K562 (cell line): ENCODE measurements around the gene UBXN11. TPM values are rescaled to one million over a fixed set of nuclear protein-coding genes. Genes with fewer than 3 reads are reported as not detected.

Source experiments
- ADNP ChIP-seq: fragments of 200-800 bp; sonication (Bioruptor generic); IDR thresholded peaks from 2 replicates; pipeline ENCODE4 v1.6.1; 2016; ENCODE audit warnings: missing genetic modification characterization, missing compliant biosample characterization
- ARID1B ChIP-seq: fragments of 450-650 bp; IDR thresholded peaks from 2 replicates; pipeline ENCODE4 v1.6.1; 2016; ENCODE audit warnings: antibody characterized with exemption, mild to moderate bottlenecking, inconsistent platforms
- FOSL1 ChIP-seq: fragments of 200-800 bp; sonication (Bioruptor generic); conservative IDR thresholded peaks from 2 replicates; pipeline ENCODE4 v1.6.1; 2016; ENCODE audit warnings: missing genetic modification characterization, missing compliant biosample characterization
- JUND ChIP-seq, 2 experiments: IDR thresholded peaks; 2 replicates in 1 of 2; 3 replicates in 1 of 2; pipeline ENCODE4 v1.6.1; 2011; ENCODE audit warnings: borderline replicate concordance in 2 of 2, low read depth in 2 of 2, low read length in 2 of 2, improper control_type of control experiment in 1 of 2, missing biosample characterization in 1 of 2, missing genetic modification characterization in 1 of 2, missing genetic modification reagents in 1 of 2
- LARP7 ChIP-seq: fragments of 450-650 bp; IDR thresholded peaks from 2 replicates; pipeline ENCODE4 v1.6.1; 2016
- NR2F6 ChIP-seq: fragments of 450-650 bp; formaldehyde crosslinking; IDR thresholded peaks from 2 replicates; pipeline ENCODE4 v1.4.0; 2020; ENCODE audit warnings: mild to moderate bottlenecking
- OTX1 ChIP-seq: fragments of 450-650 bp; formaldehyde crosslinking; IDR thresholded peaks from 2 replicates; pipeline ENCODE4 v1.4.0; 2022; ENCODE audit warnings: mild to moderate bottlenecking
- RAD51 ChIP-seq: fragments of 450-650 bp; IDR thresholded peaks from 2 replicates; pipeline ENCODE4 v1.7.1; 2016; ENCODE audit warnings: low read depth, mild to moderate bottlenecking, borderline replicate concordance
- RFX7 ChIP-seq: fragments of 250-450 bp; sonication (Bioruptor Pico); IDR thresholded peaks from 2 replicates; pipeline ENCODE4 v1.5.1; 2021; ENCODE audit warnings: mild to moderate bottlenecking
- SMAD2 ChIP-seq: fragments of 150-350 bp; IDR thresholded peaks from 2 replicates; pipeline ENCODE4 v1.6.1; 2014; ENCODE audit warnings: low read depth, mild to moderate bottlenecking, low read length
- SMAD4 ChIP-seq: fragments of 250-450 bp; sonication (Bioruptor Pico); conservative IDR thresholded peaks from 2 replicates; pipeline ENCODE4 v1.8.0; 2021; ENCODE audit warnings: inconsistent platforms, mild to moderate bottlenecking, moderate library complexity
- TAF15 ChIP-seq: fragments of 200-400 bp; formaldehyde crosslinking; IDR thresholded peaks from 2 replicates; pipeline ENCODE4 v1.6.1; 2017; ENCODE audit warnings: mild to moderate bottlenecking, low read depth, low read length, moderate library complexity
- ZNF124 ChIP-seq: sonication (generic); formaldehyde crosslinking; IDR thresholded peaks from 2 replicates; pipeline ENCODE4 v1.8.1; 2022; ENCODE audit warnings: missing genetic modification reagents
- ZNF174 ChIP-seq: fragments of 250-450 bp; sonication (Bioruptor Pico); IDR thresholded peaks from 2 replicates; pipeline ENCODE4 v1.4.0; 2020; ENCODE audit warnings: mild to moderate bottlenecking
- ZNF263 ChIP-seq: sonication (generic); formaldehyde crosslinking; IDR thresholded peaks from 2 replicates; pipeline ENCODE4 v1.8.0; 2022; ENCODE audit warnings: mild to moderate bottlenecking, missing genetic modification reagents, borderline replicate concordance
- ZNF384 ChIP-seq: IDR thresholded peaks from 2 replicates; pipeline ENCODE4 v1.6.1; 2012; ENCODE audit warnings: low read depth, low read length, improper control_type of control experiment
- polyA plus RNA-seq, 8 experiments: library from polyadenylated mRNA; depleted of rRNA in 4 of 8; stranded (reverse) in 5 of 8; unstranded in 3 of 8; fragments of >200 nt; fragmentation: Nextera tagmentation in 2 of 8; fragmentation: Illumina TruSeq in 1 of 8; extraction: Ambion mirVana in 2 of 8; extraction: Trizol in 1 of 8; gene quantifications; 2 replicates each; pipeline versions ENCODE4 v1.2.1 to v1.2.3, GENCODE V29; 2011 to 2014; ENCODE audit warnings: inconsistent platforms in 1 of 8, missing spikeins in 1 of 8
- total RNA-seq, 7 experiments: library from RNA; depleted of rRNA in 6 of 7; stranded (reverse); fragments of >200 nt in 6 of 7; fragmentation: Illumina TruSeq in 2 of 7; extraction: Trizol in 2 of 7; gene quantifications; 2 replicates each; pipeline versions ENCODE4 v1.2.1 to v1.2.3, GENCODE V29; 2011 to 2021; ENCODE audit warnings: low replicate concordance in 1 of 7
- TF ChIP-seq, protein P1 (sequence below): IDR thresholded peaks from 2 replicates; pipeline ENCODE4 v1.6.1; 2014; ENCODE audit warnings: antibody characterized with exemption
- TF ChIP-seq, protein P2 (sequence below), 3 experiments: fragments of 200-800 bp in 1 of 3; sonication (Bioruptor generic) in 1 of 3; sonication (generic) in 1 of 3; formaldehyde crosslinking in 1 of 3; IDR thresholded peaks; 2 replicates each; pipeline versions ENCODE4 v1.6.1 to v1.8.0; 2016 to 2022; ENCODE audit warnings: mild to moderate bottlenecking in 2 of 3, missing compliant biosample characterization in 2 of 3, missing genetic modification characterization in 2 of 3, missing genetic modification reagents in 1 of 3
- TF ChIP-seq, protein P3 (sequence below): fragments of 250-450 bp; sonication (Bioruptor Pico); IDR thresholded peaks from 2 replicates; pipeline ENCODE4 v1.4.0; 2020; ENCODE audit warnings: mild to moderate bottlenecking, moderate library complexity
- TF ChIP-seq, protein P4 (sequence below): sonication (generic); formaldehyde crosslinking; IDR thresholded peaks from 2 replicates; pipeline ENCODE4 v1.4.0; 2020; ENCODE audit warnings: mild to moderate bottlenecking, missing genetic modification reagents

UBXN11 gene
- total and polyA plus RNA-seq, 9 of the 15 experiments (the other 6 are each of a cell fraction or from before 2014, with no cell fraction given) = 0.48 to 34.3 (median 11.3) TPM

DNA sequence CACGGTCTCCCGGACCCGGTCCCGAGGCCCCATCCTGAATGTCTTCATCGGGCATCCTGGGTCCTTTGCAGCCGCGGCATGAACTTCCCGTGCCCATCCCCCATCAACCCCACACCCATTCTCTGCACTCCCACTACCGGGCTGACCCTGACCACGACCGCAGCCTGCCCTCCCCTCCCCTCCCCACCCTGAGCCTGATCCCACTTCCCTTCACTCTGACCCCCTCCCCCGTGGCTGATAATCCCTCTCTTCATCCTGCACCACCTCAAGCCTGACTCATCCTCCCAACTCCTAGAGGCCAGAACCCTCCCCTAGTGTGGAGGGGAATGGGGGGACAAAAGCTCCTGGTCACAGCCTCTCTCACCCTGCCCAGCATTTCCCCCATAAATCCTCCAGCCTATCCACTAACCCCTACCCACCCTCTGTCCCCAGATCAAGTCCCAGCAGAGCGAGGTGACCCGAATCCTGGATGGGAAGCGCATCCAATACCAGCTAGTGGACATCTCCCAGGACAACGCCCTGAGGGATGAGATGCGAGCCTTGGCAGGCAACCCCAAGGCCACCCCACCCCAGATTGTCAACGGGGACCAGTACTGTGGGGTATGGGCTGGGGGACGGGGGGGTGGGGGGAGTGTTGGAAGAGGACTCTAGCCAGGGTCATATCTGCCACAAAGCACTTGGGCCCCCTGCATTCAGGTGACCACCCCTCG, 25.9 kb downstream of the UBXN11 start (continued):
- TF ChIP-seq OTX1 (CRISPR knock-in tag) (no peak), NR2F6 (CRISPR knock-in tag) (no peak), ZNF174 (CRISPR knock-in tag) (no peak), RFX7 (CRISPR knock-in tag) (no peak), FOSL1 (tag) (peak; percentile 62), SMAD4 (CRISPR knock-in tag) (no peak), LARP7 (0 out of 2 replicates have a peak, but pooled peaks have one; percentile 45), ZNF384 (no peak), ARID1B (peak; percentile 75), RAD51 (no peak), SMAD2 (no peak), JUND (IDR thresholded peaks at IDR 0.05; ENCODE audit: borderline replicate concordance, low read depth, low read length) (peak; percentile 86), JUND (tag; IDR thresholded peaks at IDR 0.05; ENCODE audit: borderline replicate concordance, low read depth, low read length) (peak; percentile 65; the same call in 1 of the 3 replicates), ZNF263 (CRISPR knock-in tag) (no peak), ZNF124 (CRISPR knock-in tag) (no peak), TAF15 (no peak), ADNP (no peak)
- TF ChIP-seq, protein P1, sequence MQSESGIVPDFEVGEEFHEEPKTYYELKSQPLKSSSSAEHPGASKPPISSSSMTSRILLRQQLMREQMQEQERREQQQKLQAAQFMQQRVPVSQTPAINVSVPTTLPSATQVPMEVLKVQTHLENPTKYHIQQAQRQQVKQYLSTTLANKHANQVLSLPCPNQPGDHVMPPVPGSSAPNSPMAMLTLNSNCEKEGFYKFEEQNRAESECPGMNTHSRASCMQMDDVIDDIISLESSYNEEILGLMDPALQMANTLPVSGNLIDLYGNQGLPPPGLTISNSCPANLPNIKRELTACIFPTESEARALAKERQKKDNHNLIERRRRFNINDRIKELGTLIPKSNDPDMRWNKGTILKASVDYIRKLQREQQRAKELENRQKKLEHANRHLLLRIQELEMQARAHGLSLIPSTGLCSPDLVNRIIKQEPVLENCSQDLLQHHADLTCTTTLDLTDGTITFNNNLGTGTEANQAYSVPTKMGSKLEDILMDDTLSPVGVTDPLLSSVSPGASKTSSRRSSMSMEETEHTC = 0 out of 2 replicates have a peak, but pooled peaks have one; percentile 2
- TF ChIP-seq, protein P2, sequence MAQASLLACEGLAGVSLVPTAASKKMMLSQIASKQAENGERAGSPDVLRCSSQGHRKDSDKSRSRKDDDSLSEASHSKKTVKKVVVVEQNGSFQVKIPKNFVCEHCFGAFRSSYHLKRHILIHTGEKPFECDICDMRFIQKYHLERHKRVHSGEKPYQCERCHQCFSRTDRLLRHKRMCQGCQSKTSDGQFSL (CRISPR knock-in tag; IDR thresholded peaks at IDR 0.05) = peak; percentile 85
- TF ChIP-seq, protein P2 (tag; IDR thresholded peaks at IDR 0.05) = no peak
- TF ChIP-seq, protein P3, sequence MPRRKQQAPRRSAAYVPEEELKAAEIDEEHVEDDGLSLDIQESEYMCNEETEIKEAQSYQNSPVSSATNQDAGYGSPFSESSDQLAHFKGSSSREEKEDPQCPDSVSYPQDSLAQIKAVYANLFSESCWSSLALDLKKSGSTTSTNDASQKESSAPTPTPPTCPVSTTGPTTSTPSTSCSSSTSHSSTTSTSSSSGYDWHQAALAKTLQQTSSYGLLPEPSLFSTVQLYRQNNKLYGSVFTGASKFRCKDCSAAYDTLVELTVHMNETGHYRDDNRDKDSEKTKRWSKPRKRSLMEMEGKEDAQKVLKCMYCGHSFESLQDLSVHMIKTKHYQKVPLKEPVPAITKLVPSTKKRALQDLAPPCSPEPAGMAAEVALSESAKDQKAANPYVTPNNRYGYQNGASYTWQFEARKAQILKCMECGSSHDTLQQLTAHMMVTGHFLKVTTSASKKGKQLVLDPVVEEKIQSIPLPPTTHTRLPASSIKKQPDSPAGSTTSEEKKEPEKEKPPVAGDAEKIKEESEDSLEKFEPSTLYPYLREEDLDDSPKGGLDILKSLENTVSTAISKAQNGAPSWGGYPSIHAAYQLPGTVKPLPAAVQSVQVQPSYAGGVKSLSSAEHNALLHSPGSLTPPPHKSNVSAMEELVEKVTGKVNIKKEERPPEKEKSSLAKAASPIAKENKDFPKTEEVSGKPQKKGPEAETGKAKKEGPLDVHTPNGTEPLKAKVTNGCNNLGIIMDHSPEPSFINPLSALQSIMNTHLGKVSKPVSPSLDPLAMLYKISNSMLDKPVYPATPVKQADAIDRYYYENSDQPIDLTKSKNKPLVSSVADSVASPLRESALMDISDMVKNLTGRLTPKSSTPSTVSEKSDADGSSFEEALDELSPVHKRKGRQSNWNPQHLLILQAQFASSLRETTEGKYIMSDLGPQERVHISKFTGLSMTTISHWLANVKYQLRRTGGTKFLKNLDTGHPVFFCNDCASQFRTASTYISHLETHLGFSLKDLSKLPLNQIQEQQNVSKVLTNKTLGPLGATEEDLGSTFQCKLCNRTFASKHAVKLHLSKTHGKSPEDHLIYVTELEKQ = no peak
- TF ChIP-seq, protein P4, sequence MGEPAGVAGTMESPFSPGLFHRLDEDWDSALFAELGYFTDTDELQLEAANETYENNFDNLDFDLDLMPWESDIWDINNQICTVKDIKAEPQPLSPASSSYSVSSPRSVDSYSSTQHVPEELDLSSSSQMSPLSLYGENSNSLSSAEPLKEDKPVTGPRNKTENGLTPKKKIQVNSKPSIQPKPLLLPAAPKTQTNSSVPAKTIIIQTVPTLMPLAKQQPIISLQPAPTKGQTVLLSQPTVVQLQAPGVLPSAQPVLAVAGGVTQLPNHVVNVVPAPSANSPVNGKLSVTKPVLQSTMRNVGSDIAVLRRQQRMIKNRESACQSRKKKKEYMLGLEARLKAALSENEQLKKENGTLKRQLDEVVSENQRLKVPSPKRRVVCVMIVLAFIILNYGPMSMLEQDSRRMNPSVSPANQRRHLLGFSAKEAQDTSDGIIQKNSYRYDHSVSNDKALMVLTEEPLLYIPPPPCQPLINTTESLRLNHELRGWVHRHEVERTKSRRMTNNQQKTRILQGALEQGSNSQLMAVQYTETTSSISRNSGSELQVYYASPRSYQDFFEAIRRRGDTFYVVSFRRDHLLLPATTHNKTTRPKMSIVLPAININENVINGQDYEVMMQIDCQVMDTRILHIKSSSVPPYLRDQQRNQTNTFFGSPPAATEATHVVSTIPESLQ = no peak; the same call in 1 of the 2 replicates
